CD4-positive, alpha-beta T cell treated with Interleukin-2 at 100 ng/mL for 4 hours (primary cell): ENCODE measurements around the gene AGAP1.

Experiments used
- DNase-seq: peaks from one replicate; pipeline ENCODE4 v3.0.0-alpha.2; 2020; ENCODE audit warnings: low spot score

The AGAP1 gene

DNA sequence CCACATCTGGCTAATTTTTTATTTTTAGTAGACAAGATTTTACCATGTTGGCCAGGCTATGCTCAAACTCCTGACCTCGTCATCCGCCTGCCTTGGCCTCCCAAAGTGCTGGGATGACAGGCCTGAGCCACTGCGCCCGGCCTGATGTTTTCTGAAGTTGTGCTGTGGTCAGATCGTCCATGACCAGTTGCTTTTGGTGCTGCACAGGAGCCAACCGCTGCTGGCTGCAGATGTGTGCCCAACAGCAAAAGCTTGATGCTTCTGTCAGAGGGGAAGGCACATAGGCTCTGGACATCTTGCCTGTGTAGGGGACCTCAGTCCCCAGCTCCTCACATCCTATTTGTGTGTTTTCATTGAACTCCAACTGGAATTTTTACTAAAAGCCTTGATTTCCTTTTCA, 218.3 kb downstream of the AGAP1 start:
- DNase-seq, result no peak

DNA sequence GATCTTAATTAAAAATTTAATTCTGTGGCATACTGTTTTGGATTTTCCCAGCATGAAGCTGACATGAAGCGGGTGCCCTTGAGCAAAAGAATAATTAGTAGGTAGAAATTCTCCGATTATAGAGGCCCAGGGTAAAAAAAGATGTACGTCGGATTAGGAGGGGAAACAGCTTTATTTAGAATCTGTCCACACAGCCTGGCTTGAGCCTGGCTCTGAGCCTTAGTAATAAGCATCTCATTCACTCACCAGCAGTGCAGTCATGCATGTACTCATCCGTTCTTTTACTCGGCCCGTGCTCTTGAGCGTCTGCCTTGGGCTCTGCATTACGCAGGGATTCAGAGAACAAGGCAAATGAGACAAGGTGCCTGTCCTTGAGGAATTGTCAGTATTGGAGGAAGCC, 219.3 kb downstream of the AGAP1 start:
- no peak for DNase-seq

- DNase-seq, result no peak
Observed at GRCh38 chr2:235715601-235716000, 221.8 kb downstream of the AGAP1 start.

DNA sequence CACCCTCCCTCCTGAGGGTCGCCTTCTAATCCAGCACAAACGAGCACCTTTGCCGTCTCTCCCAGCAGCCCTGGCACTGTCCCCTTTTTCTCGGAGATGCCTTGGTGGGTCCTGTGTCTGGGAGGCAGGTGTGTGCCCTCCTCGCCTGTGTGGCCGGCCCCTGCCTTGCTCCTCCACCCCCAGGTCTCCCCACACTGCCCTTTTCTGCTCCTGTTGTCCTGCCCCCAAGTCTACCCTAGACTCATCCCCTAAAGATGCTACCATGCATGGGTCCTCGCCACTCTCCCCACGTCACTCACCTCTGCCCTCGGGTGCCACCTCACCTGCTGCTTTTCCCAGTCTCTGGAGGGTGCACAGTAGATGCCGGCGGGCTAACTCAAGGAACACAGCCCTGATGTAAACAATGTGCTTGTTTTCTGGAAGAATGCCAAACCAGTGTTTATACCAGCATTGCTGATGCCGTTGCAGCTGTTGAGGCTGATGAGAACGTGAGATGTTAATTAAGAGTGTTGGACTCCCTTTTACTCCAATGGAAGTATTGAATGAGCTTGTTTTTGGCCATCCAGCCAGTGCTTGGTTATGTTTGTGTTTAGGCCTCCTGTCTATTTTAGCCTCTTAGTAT, 223.1 kb downstream of the AGAP1 start:
- DNase-seq, result no peak

- DNase-seq, result no peak
Observed at GRCh38 chr2:235719146-235719942, 225.5 kb downstream of the AGAP1 start.

DNA sequence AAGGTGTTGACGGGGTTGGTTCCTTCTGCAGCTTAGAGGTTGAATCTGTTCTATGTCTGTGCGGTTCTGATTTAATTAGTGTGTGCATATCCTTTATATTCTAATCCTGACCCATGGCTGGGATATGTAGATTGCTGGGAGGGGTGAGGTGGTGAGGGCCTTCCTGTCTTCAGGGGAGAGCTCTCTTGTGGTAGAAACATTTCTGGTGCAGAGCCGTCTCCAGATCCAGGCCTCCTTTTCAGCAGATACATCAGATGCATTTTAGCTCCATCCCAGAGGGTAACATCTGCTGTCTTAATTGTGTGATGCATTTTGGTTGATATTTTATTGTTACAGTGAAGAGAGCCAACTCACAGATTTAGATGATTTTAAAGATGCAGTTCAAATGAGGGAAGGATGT, 227.8 kb downstream of the AGAP1 start:
- no peak for DNase-seq

GRCh38 chr2:235722869-235723268, 229.0 kb downstream of the AGAP1 start:
- DNase-seq, result no peak

GRCh38 chr2:235723371-235723770, 229.5 kb downstream of the AGAP1 start:
- DNase-seq, result no peak

DNA sequence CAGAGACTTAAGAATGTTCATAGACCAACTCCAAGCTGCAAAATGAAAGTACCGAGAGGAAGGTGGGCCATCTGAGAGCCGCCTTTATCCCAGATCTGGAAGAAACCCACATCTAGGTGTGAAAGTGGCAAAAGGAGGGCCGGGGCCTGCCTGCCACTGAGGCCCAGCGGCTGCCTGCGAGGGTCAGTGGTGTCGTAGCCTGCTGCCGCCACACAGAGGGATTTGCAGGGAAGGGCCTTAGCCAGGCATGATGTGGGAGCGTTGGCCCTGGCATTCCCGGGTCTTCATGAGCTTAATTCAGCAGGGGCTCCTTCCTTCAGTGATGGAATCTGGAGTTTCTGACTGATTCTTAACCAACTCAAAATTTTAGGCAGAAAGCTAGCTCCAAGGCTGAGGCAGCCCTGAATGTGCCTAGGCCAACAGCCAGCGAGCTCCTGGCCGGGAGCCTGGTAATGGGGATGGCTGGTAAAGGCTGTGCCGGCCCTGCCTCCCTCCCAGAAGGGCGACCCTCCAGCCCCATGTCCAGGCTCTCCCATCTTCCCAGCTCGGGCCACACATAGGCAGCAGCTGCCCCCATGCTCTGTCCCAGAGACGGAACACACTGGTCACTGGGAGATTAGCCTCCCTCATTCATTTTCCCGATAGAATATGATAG, 230.1 kb downstream of the AGAP1 start:
- no peak for DNase-seq

DNA sequence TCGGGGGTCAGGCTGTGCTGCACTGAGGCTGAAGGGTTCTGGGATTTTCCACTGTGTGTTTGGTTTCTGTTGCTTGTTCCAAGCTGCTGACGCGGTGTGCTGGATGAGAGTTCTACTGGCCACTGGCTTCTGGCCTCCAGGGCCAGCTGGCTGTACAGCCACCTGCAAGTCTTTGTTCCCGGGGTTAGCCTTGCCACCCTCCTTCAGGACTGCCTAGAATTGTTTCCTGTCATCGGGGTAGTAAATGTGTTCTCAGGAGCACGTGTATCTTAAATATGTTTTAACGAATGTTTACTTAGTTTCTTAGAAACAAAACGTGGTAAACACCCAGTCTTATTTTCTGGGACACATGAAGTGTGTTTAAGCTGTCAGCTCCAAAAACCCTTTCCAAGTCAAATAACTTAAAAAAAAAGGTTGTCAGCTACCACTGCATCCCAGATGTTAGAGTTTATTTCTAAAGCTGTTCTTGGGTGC, 231.2 kb downstream of the AGAP1 start:
- DNase-seq, result no peak

DNA sequence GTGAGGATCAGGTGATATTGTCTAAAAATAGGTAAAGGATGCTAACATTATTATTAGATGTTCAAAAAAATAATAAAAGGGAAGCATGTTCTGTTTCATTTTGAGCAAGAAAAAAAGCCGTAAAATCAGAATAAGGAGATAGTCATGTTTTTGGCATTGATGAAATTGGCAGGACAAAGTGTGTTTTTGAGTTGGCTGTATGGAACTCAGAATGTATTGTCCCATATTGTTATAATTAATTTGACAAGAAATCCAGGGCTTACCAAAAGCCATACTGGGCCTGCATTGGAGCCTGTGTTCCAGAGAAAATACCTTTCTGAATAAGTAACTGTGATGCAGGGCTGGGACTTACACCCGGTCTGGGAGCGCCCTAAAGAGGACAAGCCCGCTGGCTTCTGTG, 232.0 kb downstream of the AGAP1 start:
- DNase-seq, result no peak

GRCh38 chr2:235726554-235726953, 232.7 kb downstream of the AGAP1 start:
- no peak for DNase-seq

DNA sequence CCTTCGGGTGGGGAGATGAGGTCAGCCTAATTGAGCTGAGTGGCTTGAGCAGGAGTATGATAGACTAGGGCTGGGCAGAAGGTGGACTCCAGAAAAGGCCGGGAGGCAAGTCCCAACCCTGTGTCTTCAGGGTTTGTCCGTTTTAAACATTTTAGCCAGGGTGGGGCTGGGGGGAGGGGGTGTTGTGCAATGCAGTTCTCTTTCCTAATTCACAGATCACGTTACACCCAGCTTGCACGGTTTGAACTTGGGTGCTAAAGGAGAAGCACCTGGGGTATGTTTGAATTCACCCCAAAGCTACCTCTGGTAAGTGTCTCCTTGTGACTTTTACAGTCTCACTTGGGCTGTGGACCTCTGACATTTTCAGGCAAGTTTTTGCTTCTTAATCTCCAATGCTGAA, 233.3 kb downstream of the AGAP1 start:
- no peak for DNase-seq

- no peak for DNase-seq
Observed at GRCh38 chr2:235727891-235728799, 234.3 kb downstream of the AGAP1 start.

DNA sequence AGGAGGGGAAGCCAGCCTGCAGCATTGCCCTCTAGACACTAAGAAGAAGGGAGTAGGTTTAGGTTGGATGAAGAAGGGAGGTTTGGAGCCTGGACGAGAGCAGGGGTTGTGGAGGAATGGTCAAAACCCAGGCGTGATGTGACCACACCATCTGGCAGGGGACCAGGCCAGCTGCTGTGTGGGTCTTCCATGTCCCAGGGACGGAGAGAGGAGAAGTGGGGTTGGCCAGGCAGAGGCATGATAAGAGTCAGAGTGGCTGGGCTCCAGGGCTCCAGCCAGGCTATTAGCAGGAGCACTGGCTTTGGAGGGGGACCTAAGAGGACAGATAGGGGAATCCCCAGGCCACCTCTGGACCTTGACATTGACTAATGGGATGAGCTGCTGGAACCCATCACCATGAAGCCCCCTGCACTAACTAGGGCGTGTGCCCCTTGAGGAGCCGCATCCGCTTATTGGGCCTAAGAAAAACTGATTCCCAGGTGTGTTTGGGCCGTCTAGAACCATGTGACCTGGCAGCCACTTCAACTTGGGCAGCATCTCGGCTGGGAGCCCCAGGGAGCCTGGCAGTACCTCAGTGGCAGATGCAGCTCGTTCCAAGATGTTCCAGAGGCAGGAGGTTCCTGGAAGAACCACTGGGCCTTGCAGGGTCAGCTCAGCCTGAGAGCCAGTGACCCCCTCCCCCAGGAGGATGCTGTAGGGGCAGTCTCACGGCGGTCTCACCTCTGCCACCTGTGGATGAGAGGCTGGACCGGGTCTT, 235.1 kb downstream of the AGAP1 start:
- DNase-seq, result no peak

GRCh38 chr2:235729557-235729947, 235.7 kb downstream of the AGAP1 start:
- DNase-seq, result no peak

DNA sequence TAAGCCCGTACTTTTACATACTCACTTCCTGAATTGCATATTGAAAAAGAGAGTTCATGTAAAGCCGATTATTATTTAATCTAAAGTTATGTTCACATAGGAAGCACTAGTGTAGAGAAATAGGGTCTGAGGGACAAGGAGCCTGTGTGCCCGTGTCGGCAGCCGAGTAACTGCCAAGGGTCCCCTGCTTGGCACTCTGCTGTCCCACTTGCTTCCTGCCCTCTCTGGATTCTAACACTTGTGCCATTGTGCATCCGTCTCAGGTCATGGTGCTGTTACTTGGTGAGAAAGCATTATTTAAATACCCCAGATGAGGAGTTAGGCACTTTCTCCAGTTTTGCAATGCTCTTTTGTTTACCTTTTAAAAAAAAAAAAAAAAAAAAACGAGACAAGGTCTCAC, 236.3 kb downstream of the AGAP1 start:
- no peak for DNase-seq

DNA sequence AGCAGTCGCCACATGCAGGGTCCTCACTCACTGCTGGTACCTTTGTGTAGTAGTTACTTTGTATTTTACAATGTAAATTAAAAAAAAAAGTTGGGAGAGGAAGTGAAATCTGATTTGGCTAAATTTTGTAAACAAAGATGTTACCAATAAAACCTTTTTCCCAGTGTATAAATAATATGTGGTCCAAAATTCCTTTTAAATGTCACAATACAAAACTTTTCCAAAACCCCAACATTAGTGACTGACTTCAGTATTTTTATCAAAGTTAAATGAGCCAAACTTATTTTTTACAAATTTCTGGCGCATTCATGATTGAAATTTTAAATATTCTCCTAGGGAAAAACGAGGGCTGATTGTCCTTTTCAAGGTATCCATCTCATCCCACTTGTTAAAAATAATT, 239.9 kb downstream of the AGAP1 start:
- no peak for DNase-seq

DNA sequence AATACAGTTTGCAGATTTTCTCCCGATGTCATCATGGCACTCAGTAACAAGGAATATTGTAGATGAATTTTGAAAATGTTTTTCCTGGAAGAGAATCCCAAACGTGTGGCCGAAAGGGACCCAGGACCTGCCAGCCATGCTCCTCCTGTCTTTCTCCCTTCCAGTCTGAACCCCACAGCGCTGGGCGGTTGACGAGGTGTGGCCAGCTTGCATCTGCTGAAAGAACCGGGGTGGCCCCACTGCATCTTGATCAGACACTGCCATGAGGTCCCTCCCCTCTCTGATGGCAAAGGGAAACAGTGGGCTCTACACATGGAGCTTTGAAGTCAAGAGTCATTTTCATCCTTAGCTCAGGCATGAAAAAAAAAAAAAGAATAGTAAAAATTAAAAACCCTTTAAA, 240.3 kb downstream of the AGAP1 start:
- DNase-seq, result no peak

DNA sequence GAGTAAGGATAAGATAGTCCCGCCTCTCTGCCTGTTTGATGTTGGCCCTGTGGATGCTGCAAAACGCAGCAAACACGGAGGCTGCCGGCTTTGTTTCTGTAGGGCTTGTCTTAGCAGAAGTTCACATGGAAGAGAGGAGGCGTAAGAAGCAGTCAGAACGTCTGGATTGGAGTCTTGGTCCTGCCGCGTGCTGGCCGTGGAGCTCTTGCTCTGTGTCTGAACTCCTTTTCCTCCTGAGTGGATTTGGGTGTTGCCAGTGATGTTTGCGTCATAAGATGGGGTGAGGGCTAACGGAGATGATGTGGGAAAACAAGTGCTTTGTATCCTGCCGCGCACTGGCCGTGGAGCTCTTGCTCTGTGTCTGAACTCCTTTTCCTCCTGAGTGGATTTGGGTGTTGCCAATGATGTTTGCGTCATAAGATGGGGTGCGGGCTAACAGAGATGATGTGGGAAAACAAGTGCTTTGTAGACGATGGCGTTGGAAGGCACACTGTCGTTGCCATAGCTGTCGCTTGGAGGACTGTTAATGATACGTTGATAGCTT, 240.9 kb downstream of the AGAP1 start:
- DNase-seq, result no peak

DNA sequence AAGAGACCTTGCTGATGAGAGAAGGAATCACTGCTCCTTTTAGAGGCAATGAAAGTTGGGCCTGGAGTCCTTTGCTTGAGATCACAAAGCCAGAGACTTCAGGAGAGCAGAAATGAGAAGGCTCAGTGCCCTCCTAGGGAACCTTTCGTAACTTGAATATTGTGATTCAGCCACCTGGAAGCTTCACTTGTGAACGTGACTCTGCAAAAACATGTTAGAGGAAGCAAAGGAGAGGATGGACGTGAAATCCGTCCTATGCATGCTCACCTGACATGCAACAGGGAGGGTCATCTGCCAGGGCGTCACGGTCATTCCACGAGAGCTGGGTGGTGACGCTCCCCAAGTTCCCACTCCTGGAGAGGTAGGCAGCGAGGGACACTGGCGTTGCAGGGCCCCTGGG, 243.6 kb downstream of the AGAP1 start:
- no peak for DNase-seq
